ENCODE results near the gene TAMM41. TPM values are rescaled to one million over a fixed set of nuclear protein-coding genes. Genes with fewer than 3 reads are reported as not detected.

The TAMM41 gene
- total RNA-seq, 4 donors from 2014 or later: 4.9 to 29.9 (median 19.1) TPM

DNA sequence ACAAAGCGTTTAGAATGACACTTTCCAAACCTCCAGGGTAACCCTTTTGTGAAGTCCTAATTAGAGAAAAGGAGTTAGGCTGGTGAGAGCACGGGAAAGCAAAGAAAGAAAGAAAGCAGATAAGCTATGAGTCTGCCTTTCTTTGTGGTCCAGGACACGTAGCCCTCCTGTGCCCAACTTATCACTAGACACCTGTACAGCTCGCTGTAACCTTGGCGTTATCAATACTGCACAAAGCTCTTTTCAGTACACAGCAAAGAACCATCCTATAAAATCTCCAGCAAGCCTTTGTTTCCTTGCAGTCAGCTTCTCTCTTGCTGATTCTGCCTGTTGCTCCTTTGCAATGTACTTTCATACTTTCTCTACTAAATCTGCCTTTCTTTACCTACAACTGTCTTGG is 6.8 kb upstream of the TAMM41 start:
- H3K9me3 ChIP-seq: no peaks in the 10 kb centered on the region
- in situ Hi-C loops (cut with MboI; ENCODE audit: low pct_ligation_motif_present in 1 of 4, low pct_unique_long_range_greater_than_20kb in 1 of 4, low sequenced_read_pairs in 3 of 4) (no loop called here), intact Hi-C loops (cut with DNase I; ENCODE audit: low total_unique reads) (no loop called here)
- peaks cover 13% of the 10 kb centered on the region for H3K27me3 ChIP-seq
- no peak overlapping the region for H3K27ac ChIP-seq
- WGBS, 2 donors (ENCODE audit: low coverage in 1 of 2): 64 to 76% methylated on average over 3 to 5 of the region's 5 CpGs
- no peaks in the 10 kb centered on the region for H3K4me1 ChIP-seq
- H3K4me3 ChIP-seq: no peak overlapping the region
- no peak for TF ChIP-seq CTCF (IDR thresholded peaks at IDR 0.05)
- TF ChIP-seq POLR2AphosphoS5 (IDR thresholded peaks at IDR 0.05): no peak
- no peak for TF ChIP-seq EP300 (IDR thresholded peaks at IDR 0.05; ENCODE audit: low read depth)
- no peak for TF ChIP-seq POLR2A (IDR thresholded peaks at IDR 0.05)
- no peak for DNase-seq
- no peaks in the 10 kb centered on the region for H3K36me3 ChIP-seq

DNA sequence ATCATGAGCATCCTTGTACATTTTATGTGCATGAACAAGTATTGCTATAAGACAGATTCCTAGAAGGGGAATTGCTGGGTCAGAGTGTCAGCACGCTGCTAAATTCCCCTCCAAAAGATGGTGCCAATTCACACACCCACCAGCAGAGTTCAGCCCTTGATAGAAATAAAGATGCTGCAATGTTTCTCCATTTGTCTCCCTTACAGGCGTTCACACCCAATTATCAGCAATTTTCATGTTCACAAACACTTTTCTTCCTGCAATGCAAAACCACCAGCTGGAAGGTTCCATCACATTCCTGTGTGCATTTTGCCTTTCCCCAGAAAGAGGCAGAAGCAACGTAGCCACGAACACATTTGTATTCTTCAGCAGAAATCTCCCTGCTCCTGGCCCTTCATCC is 3.3 kb upstream of the TAMM41 start:
- DNase-seq: no peak
- no peaks in the 10 kb centered on the region for H3K36me3 ChIP-seq
- peaks cover 13% of the 10 kb centered on the region for H3K27me3 ChIP-seq
- no peaks in the 10 kb centered on the region for H3K9me3 ChIP-seq
- no peak overlapping the region for H3K4me3 ChIP-seq
- no peak for TF ChIP-seq CTCF (IDR thresholded peaks at IDR 0.05)
- TF ChIP-seq POLR2A (IDR thresholded peaks at IDR 0.05): no peak
- no peak for TF ChIP-seq POLR2AphosphoS5 (IDR thresholded peaks at IDR 0.05)
- no peak for TF ChIP-seq EP300 (IDR thresholded peaks at IDR 0.05; ENCODE audit: low read depth)
- intact Hi-C loops (cut with DNase I; ENCODE audit: low total_unique reads): no loop called here
- peaks cover 2 to 15% (median 13%) of the 10 kb centered on the region in 4 donors for H3K4me1 ChIP-seq
- 82 to 84% methylated on average over 4 of the region's 4 CpGs for WGBS, 2 donors (ENCODE audit: low coverage in 1 of 2)
- no peak overlapping the region for H3K27ac ChIP-seq
- in situ Hi-C loops (cut with MboI; ENCODE audit: low pct_ligation_motif_present in 1 of 4, low pct_unique_long_range_greater_than_20kb in 1 of 4, low sequenced_read_pairs in 3 of 4): no loop called here

DNA sequence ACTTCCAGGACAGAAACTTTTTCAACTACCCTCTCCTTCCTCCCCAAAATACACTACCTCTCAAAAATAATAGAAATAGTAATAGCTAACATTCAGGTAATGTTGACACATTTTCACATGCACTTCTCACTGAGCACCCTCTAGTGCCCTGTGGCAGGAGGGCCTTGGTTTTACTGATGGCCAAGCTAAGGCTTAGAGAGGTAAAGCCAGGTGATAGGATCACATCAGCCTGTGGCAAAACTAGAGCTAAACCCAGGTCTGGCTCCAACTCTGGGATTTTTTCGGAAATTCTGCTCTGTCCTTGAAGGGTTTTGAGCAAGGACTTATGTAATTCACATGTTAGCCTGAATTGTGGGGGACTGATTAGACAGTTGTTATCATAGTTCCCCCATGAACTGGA is 922 bp upstream of the TAMM41 start:
- Histone ChIP-seq H3K27ac (peak overlapping the region in 3 of 4 donors; percentile 87 to 96 (median 91)), H3K36me3 (peaks cover 0 to 14% (median 0%) of the 10 kb centered on the region in 4 donors), H3K9me3 (no peaks in the 10 kb centered on the region), H3K4me3 (no peak overlapping the region), H3K4me1 (peaks cover 2 to 21% (median 16%) of the 10 kb centered on the region in 4 donors), H3K27me3 (no peaks in the 10 kb centered on the region)
- intact Hi-C loops (cut with DNase I; ENCODE audit: low total_unique reads): no loop called here
- TF ChIP-seq POLR2A (IDR thresholded peaks at IDR 0.05): no peak
- no peak for TF ChIP-seq EP300 (IDR thresholded peaks at IDR 0.05; ENCODE audit: low read depth)
- no peak for TF ChIP-seq CTCF (IDR thresholded peaks at IDR 0.05)
- DNase-seq: no peak
- WGBS, 2 donors (ENCODE audit: low coverage in 1 of 2): 100% methylated on average over 1 of the region's 1 CpG
- in situ Hi-C loops (cut with MboI; ENCODE audit: low pct_ligation_motif_present in 1 of 4, low pct_unique_long_range_greater_than_20kb in 1 of 4, low sequenced_read_pairs in 3 of 4): no loop called here

- in situ Hi-C loops (cut with MboI; ENCODE audit: low pct_ligation_motif_present in 1 of 4, low pct_unique_long_range_greater_than_20kb in 1 of 4, low sequenced_read_pairs in 3 of 4) (no loop called here), intact Hi-C loops (cut with DNase I; ENCODE audit: low total_unique reads) (no loop called here)
- Histone ChIP-seq H3K4me3 (peak overlapping the region; percentile 54 to 94 (median 66)), H3K27ac (peak overlapping the region; percentile 86 to 96 (median 89)), H3K27me3 (no peaks in the 10 kb centered on the region), H3K4me1 (peaks cover 2 to 21% (median 16%) of the 10 kb centered on the region in 4 donors), H3K36me3 (peaks cover 0 to 26% (median 3%) of the 10 kb centered on the region in 4 donors), H3K9me3 (no peaks in the 10 kb centered on the region)
- TF ChIP-seq EP300 (IDR thresholded peaks at IDR 0.05; ENCODE audit: low read depth) (no peak), CTCF (IDR thresholded peaks at IDR 0.05) (no peak), POLR2AphosphoS5 (IDR thresholded peaks at IDR 0.05) (no peak), POLR2A (IDR thresholded peaks at IDR 0.05) (no peak)
- WGBS, 2 donors (ENCODE audit: low coverage in 1 of 2): 16% methylated on average over 2 to 5 of the region's 5 CpGs
- no peak for DNase-seq
Observed at GRCh38 chr3:11845651-11846050, 1.0 kb downstream of the TAMM41 start.

Measured in transverse colon (tissue), 4 donors.